ELR (cell line): ENCODE measurements around the gene OR52E4.

Experiments used
- DNase-seq: peaks from one replicate; pipeline ENCODE4 v3.0.0-alpha.2; 2015; ENCODE audit warnings: low read depth

Gene OR52E4

DNA sequence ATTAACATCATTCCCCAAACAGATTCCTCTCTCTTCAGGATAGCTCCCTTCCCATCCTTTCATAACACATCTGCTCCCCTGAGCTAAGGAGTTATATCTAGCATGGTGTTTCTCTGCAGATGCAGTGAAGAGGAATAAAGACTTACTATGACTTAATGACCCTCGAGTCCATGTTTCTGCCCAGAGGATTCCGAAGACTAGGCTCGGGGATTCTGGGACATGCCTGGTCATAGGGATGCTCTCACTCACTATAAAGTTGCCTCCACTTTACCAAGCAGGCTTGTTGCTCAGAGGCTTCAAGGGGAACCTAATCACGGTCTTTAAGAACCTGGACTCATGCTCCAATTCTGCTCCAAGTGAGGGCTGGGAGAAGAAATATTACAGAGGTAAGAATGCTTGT is at the start of gene OR52E4:
TSS of gene OR52E4 (plus strand) at position 301 of the 400 bp plus-strand sequence. CDS start 3,664 bp downstream, outside the sequence.
- no peak for DNase-seq

GRCh38 chr11:5831196-5831829 is 49.1 kb upstream of the OR52E4 start:
- DNase-seq = no peak

- DNase-seq = no peak
Observed at GRCh38 chr11:5833446-5833845, 47.0 kb upstream of the OR52E4 start.

DNA sequence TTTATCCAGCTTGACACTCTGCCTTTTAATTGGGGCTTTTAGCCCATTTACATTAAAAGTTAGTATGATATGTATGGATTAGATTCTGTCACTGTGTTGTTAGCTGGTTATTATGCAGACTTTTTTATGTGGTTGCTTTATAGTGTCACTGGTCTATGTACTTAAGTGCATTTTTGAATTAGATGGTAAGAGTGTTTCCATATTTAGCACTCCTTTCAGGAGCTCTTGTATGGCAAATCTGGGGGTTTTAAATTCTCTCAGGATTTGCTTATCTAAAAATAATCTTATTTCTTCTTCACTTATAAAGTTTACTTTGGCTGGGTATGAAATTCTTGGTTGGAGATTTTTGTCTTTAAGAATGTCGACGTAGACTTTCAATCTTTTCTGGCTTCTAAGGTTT is 42.7 kb upstream of the OR52E4 start:
- no peak for DNase-seq

DNA sequence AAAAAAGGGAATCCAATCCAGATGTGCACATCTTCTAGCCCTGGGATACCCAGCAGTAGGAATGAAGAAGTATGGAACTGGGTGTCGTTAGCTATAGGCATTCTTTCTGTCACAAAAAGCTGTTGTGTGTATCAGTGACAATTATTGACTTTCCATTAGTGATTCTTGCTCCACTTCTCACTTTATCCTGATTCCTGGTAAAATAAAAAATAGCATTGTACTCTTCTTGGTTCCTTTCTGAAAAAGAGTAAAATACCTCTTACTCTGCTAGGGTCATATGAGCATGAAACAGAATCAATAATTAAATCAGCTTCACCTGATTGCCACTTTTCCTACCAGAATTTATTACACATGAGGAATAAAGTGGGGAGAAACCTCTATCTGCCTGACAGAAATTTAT is 38.6 kb upstream of the OR52E4 start, which contains the start of gene OR52E6:
TSS of gene OR52E6 (minus strand) at position 101 of the 400 bp plus-strand sequence. CDS start at position 101, 0 bp downstream.
- no peak for DNase-seq

DNA sequence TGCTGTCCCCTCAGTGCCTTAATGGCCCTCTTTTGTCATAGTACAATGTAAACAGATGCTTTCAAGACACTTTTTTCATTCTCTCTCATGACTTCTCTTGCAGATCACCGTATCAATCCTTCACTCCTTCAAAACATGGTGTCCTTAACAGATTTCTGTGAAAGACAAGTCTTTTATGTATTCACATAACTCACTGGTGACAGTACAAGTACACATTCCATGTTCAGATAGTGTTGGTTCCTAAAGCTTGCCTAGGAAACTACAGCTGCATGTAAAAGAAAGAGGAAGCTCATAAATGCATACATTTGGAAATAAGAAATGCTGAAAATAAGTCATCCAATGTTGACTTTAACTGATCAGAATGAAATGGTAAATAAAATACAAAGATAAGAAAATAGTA is 33.7 kb upstream of the OR52E4 start:
- DNase-seq = no peak

DNA sequence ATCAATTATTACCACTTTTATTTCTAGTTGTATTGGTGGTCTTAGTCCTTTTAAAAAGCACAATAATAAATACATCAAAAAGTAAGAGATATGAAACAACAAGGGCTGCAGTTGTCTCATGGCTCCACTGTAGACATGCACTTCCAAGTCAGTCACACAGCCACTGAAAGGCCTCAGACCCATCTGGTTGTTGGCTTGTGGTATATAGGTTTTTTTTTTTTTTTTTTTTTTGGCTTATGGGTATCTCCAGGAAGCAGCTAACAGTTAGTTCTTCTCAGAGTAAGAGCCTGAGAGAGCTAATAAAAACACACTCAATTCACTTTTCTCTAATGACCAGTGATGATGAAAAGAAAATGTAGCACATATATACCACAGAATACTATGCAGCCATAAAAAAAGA is 32.7 kb upstream of the OR52E4 start:
- no peak for DNase-seq

GRCh38 chr11:5851002-5851401 is 29.4 kb upstream of the OR52E4 start:
- no peak for DNase-seq

- DNase-seq = no peak
Observed at GRCh38 chr11:5857590-5857989, 22.8 kb upstream of the OR52E4 start, which contains the start of gene OR52E8. Gene OR52E8 (minus strand): TSS chr11:5857690. CDS start chr11:5857690, 0 bp downstream.

DNA sequence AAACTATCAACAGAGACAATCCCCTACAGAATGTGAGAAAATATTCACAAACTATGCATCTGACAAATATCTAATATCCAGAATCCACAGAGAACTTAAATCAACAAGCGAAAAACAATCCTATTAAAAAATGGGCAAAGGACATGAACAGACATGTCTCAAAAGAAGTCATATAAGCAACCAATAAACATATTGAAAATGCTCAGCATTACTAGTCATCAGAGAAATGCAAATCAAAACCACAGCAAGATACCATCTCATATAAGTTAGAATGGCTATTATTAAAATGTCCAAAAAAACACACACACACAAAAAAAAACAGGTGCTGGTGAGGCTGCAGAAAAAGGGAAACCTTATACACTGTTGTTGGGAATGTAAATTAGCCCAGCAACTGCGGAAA is 14.6 kb upstream of the OR52E4 start:
- DNase-seq = no peak

- no peak for DNase-seq
Observed at GRCh38 chr11:5878564-5878963, 1.9 kb upstream of the OR52E4 start.

GRCh38 chr11:5881756-5882155 is 1.3 kb downstream of the OR52E4 start:
- no peak for DNase-seq

DNA sequence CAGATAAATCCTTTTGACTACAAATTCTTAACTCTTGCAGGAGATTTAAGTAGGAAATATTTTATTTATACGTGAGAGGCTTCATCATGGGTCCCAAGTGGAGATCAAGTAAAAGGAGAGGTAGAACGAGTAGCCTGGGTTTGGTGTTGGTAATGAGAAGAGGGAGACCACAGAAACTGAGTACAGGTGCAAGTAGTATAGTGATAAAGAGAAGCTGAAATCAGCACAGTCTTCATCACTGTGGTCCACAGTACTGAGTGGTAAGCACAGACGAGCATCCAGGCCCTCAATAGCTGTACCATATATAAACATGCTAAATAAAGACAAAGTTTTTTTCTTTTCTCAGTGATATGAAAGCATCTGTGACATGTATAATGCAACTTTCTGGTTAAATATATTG is 6.7 kb downstream of the OR52E4 start:
- DNase-seq = no peak

GRCh38 chr11:5887661-5888060 is 7.2 kb downstream of the OR52E4 start:
- no peak for DNase-seq

GRCh38 chr11:5891216-5891800 is 10.9 kb downstream of the OR52E4 start:
- DNase-seq = peak; percentile 38

GRCh38 chr11:5892908-5893307 is 12.5 kb downstream of the OR52E4 start, which contains the start of gene OR52E5:
Gene OR52E5 (plus strand): TSS chr11:5893208. CDS start chr11:5900777, 7,569 bp downstream.
- DNase-seq = no peak

- DNase-seq = no peak
Observed at GRCh38 chr11:5899534-5899933, 19.1 kb downstream of the OR52E4 start.

DNA sequence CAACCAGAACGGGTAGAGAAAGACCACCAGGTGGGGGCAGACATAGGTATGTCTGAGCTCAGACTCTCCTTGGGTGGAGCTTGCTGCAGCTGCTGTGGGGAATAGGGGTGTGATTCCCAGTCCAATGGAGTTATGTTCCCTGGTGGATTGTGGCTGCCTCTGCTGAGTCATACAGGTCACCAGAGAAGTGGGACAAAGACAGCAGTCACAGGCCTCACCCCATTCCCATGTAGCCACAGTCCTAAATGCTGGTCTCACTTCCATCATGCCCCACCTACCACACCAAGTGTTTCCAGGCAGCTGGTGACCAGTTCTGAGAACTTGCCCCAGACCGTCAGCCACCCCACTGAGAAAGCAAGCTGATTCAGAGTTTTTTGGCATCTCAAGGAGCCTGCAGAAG is 30.1 kb downstream of the OR52E4 start:
- DNase-seq = no peak

GRCh38 chr11:5922749-5923426 is 42.5 kb downstream of the OR52E4 start:
- peak; percentile 42 for DNase-seq

- no peak for DNase-seq
Observed at GRCh38 chr11:5923427-5923776, 43.0 kb downstream of the OR52E4 start.

GRCh38 chr11:5923794-5924193 is 43.4 kb downstream of the OR52E4 start:
- DNase-seq = no peak

GRCh38 chr11:5928271-5928670 is 47.8 kb downstream of the OR52E4 start:
- DNase-seq = no peak

DNA sequence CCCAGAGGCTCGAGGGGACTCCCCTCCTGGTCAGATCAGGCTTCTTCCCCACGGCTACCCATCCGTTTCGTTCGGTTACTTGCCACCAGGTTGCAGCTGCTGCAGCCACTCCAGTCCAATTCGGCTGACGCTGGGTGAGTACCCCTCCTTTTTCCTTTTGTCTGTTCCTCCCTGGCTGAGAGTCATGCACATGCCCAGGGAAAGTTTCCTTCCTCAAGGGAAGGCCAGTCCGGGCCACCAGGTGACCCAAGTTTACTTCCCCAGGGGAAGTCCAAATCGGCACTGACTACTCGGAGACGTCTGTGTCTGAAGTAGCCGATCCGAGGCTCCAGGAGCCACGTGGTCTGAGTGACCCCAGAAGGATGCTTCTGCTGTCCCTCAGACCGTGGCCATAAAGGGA is 48.4 kb downstream of the OR52E4 start:
- DNase-seq = no peak
